ENCODE results near the gene NFATC1.

DNA sequence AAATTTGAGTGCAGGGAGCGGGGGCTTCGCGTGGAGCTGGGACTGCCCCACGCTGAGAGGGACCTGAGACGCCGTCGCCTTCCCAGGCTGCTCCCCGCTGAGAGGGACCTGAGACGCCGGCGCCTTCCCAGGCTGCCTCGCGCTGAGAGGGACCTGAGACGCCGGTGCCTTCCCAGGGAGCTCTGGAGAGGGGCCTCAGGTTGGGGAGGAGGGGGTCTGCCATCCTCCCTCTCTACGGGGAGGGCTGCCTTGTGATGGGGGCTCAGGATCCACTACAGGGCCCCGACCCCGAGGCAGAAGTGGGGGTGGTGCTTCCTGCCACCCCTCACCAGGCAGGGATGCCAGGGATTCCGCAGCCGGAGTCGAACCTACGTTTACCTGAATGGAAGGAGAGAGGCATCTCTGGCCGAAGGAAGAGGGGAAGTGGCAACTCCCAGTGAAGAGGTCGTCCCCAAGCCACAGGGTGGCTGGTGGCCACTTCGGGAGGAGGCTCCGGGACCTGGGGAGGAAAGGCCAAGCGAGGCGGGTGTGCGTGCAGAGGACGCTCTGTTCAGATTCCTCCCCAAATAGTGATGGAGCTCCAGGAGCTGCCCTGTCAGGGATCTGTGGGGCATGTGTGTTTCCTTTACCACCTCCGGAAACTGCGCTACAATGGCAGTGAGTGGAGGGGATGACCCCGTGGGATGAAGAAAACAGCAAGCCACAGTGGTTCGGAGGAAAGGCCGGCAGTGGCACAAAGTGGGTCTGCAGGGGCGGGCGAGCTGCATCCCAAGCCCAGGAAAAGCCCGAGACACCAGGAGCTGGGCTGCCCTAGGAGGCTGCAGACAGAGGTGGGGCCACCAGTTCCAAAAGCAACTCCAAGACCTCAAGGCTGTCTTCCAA, 175.7 kb downstream of the NFATC1 start:
- TF ChIP-seq ELF1 (IDR thresholded peaks at IDR 0.05), result no peak
- TF ChIP-seq, protein P1, sequence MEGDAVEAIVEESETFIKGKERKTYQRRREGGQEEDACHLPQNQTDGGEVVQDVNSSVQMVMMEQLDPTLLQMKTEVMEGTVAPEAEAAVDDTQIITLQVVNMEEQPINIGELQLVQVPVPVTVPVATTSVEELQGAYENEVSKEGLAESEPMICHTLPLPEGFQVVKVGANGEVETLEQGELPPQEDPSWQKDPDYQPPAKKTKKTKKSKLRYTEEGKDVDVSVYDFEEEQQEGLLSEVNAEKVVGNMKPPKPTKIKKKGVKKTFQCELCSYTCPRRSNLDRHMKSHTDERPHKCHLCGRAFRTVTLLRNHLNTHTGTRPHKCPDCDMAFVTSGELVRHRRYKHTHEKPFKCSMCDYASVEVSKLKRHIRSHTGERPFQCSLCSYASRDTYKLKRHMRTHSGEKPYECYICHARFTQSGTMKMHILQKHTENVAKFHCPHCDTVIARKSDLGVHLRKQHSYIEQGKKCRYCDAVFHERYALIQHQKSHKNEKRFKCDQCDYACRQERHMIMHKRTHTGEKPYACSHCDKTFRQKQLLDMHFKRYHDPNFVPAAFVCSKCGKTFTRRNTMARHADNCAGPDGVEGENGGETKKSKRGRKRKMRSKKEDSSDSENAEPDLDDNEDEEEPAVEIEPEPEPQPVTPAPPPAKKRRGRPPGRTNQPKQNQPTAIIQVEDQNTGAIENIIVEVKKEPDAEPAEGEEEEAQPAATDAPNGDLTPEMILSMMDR (IDR thresholded peaks at IDR 0.05), result no peak
- TF ChIP-seq POLR2AphosphoS5 (IDR thresholded peaks at IDR 0.05; ENCODE audit: low read depth, low read length), result no peak
- no peak for TF ChIP-seq FOXM1 (IDR thresholded peaks at IDR 0.05; ENCODE audit: low read depth)
- no peak for TF ChIP-seq RAD21 (IDR thresholded peaks at IDR 0.05; ENCODE audit: low read length)
- TF ChIP-seq GABPA (IDR thresholded peaks at IDR 0.05; ENCODE audit: low read depth), result no peak
- TF ChIP-seq EP300 (IDR thresholded peaks at IDR 0.05; ENCODE audit: borderline replicate concordance in 1 of 2, low read depth in 1 of 2, low read length in 1 of 2), result no peak
